WTC11 (cell line): ENCODE data around the gene HSH2D.

ENCODE experiments used
- ATF2 ChIP-seq: sonication (generic); formaldehyde crosslinking; IDR thresholded peaks from 2 replicates; pipeline ENCODE4 v1.8.1; 2022; ENCODE audit warnings: low read depth, missing genetic modification reagents, borderline replicate concordance
- CBFB ChIP-seq: sonication (generic); formaldehyde crosslinking; IDR thresholded peaks from 2 replicates; pipeline ENCODE4 v1.8.1; 2022; ENCODE audit warnings: mild to moderate bottlenecking, low read depth, missing genetic modification reagents
- CTCF ChIP-seq: fragments of 200-600 bp; IDR thresholded peaks from 2 replicates; pipeline ENCODE4 v1.8.0; 2022; ENCODE audit warnings: antibody characterized with exemption
- ERG ChIP-seq: fragments of 250-450 bp; sonication (Bioruptor Pico); IDR thresholded peaks from 2 replicates; pipeline ENCODE4 v1.8.0; 2021; ENCODE audit warnings: mild to moderate bottlenecking
- FOXK1 ChIP-seq: sonication (generic); formaldehyde crosslinking; IDR thresholded peaks from 2 replicates; pipeline ENCODE4 v1.8.0; 2022; ENCODE audit warnings: mild to moderate bottlenecking, moderate library complexity, missing genetic modification reagents
- HMGA2 ChIP-seq: fragments of 250-450 bp; sonication (Bioruptor Pico); IDR thresholded peaks from 2 replicates; pipeline ENCODE4 v1.4.0; 2021; ENCODE audit warnings: mild to moderate bottlenecking, moderate library complexity
- IRF2 ChIP-seq: sonication (generic); formaldehyde crosslinking; IDR thresholded peaks from 2 replicates; pipeline ENCODE4 v1.8.0; 2022; ENCODE audit warnings: low read depth, missing genetic modification reagents, borderline replicate concordance
- JUN ChIP-seq: sonication (generic); formaldehyde crosslinking; IDR thresholded peaks from 2 replicates; pipeline ENCODE4 v1.8.0; 2023; ENCODE audit warnings: mild to moderate bottlenecking, missing genetic modification reagents
- SMAD3 ChIP-seq: sonication (generic); formaldehyde crosslinking; IDR thresholded peaks from 2 replicates; pipeline ENCODE4 v1.8.0; 2022; ENCODE audit warnings: missing genetic modification reagents, mild to moderate bottlenecking, borderline replicate concordance
- TEAD1 ChIP-seq: sonication (generic); formaldehyde crosslinking; IDR thresholded peaks from 2 replicates; pipeline ENCODE4 v1.8.0; 2022; ENCODE audit warnings: mild to moderate bottlenecking, missing genetic modification reagents
- TEAD4 ChIP-seq: sonication (generic); formaldehyde crosslinking; IDR thresholded peaks from 2 replicates; pipeline ENCODE4 v1.8.0; 2022; ENCODE audit warnings: mild to moderate bottlenecking, missing genetic modification reagents
- ZNF263 ChIP-seq: sonication (generic); formaldehyde crosslinking; IDR thresholded peaks from 2 replicates; pipeline ENCODE4 v1.8.1; 2022; ENCODE audit warnings: low read depth, mild to moderate bottlenecking, moderate library complexity, missing genetic modification reagents
- TF ChIP-seq, protein P1 (sequence below): sonication (generic); formaldehyde crosslinking; conservative IDR thresholded peaks from 2 replicates; pipeline ENCODE4 v1.8.1; 2022; ENCODE audit warnings: mild to moderate bottlenecking, missing genetic modification reagents

DNA sequence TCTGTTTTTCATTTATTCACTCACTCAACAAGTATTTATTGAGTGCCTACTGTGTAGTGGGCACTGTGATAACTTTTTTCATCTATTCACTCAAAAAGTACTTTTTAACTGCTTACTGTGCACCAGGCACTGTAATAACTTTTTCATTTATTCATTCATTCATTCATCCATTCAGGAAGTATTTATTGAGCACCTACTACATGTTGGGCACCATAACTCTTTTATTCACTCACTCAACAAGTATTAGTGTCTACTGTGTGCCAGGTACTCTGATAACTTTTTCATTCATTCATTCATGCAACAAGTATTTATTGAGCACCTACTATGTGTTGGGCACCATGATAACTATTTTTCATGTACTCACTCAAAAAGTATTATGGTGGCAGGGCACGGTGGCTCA, 22.9 kb downstream of the HSH2D start:
- TF ChIP-seq TEAD1 (CRISPR knock-in tag) = no peak
- TF ChIP-seq CTCF = no peak
- TF ChIP-seq CBFB (CRISPR knock-in tag) = no peak
- TF ChIP-seq TEAD4 (CRISPR knock-in tag) = no peak
- TF ChIP-seq HMGA2 (CRISPR knock-in tag) = no peak
- no peak for TF ChIP-seq ERG (CRISPR knock-in tag)
- TF ChIP-seq SMAD3 (CRISPR knock-in tag) = no peak
- TF ChIP-seq JUN (CRISPR knock-in tag) = no peak
- TF ChIP-seq ATF2 (CRISPR knock-in tag) = no peak
- TF ChIP-seq ZNF263 = no peak
- TF ChIP-seq, protein P1, sequence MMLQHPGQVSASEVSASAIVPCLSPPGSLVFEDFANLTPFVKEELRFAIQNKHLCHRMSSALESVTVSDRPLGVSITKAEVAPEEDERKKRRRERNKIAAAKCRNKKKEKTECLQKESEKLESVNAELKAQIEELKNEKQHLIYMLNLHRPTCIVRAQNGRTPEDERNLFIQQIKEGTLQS = no peak
- no peak for TF ChIP-seq FOXK1 (CRISPR knock-in tag)
- no peak for TF ChIP-seq IRF2
